Parathyroid adenoma (tissue), 2 donors: ENCODE measurements around the gene AADACL4.

Experiments used
- H2AFZ ChIP-seq: fragments of 300-600 bp; sonication (generic); one replicate; pipeline ENCODE4 v1.7.0; 2017; ENCODE audit warnings: antibody characterized with exemption, mild to moderate bottlenecking
- H3K27ac ChIP-seq: fragments of 300-600 bp; sonication (generic); one replicate; pipeline ENCODE4 v1.7.0; 2017
- H3K27me3 ChIP-seq: fragments of 300-600 bp; sonication (generic); one replicate; pipeline ENCODE4 v1.7.0; 2017; ENCODE audit warnings: low read length; ENCODE audit not compliant: control insufficient read depth, insufficient read depth
- H3K36me3 ChIP-seq: fragments of 300-600 bp; sonication (generic); one replicate; pipeline ENCODE4 v1.7.0; 2017; ENCODE audit warnings: low read length; ENCODE audit not compliant: control insufficient read depth, insufficient read depth
- H3K4me1 ChIP-seq: fragments of 300-600 bp; sonication (generic); one replicate; pipeline ENCODE4 v1.7.0; 2017; ENCODE audit warnings: control low read depth
- H3K4me2 ChIP-seq: fragments of 300-600 bp; sonication (generic); one replicate; pipeline ENCODE4 v1.7.0; 2017; ENCODE audit warnings: low read length
- H3K4me3 ChIP-seq: fragments of 300-600 bp; sonication (generic); one replicate; pipeline ENCODE4 v1.7.0; 2017; ENCODE audit warnings: low read depth, low read length
- H3K79me2 ChIP-seq: fragments of 300-600 bp; sonication (generic); one replicate; pipeline ENCODE4 v1.7.0; 2017; ENCODE audit warnings: control low read depth
- H3K9ac ChIP-seq: fragments of 300-600 bp; sonication (generic); one replicate; pipeline ENCODE4 v1.7.0; 2017; ENCODE audit warnings: mild to moderate bottlenecking
- H3K9me3 ChIP-seq: fragments of 300-600 bp; sonication (generic); one replicate; pipeline ENCODE4 v1.7.0; 2017; ENCODE audit warnings: low read length; ENCODE audit not compliant: control insufficient read depth
- TF ChIP-seq, protein P1 (sequence below): fragments of 300-600 bp; sonication (generic); IDR thresholded peaks from one replicate; pipeline ENCODE4 v1.7.0; 2017; ENCODE audit warnings: antibody characterized with exemption, mild to moderate bottlenecking
- donor health status: primary hyperparathyroidism.

AADACL4 gene

DNA sequence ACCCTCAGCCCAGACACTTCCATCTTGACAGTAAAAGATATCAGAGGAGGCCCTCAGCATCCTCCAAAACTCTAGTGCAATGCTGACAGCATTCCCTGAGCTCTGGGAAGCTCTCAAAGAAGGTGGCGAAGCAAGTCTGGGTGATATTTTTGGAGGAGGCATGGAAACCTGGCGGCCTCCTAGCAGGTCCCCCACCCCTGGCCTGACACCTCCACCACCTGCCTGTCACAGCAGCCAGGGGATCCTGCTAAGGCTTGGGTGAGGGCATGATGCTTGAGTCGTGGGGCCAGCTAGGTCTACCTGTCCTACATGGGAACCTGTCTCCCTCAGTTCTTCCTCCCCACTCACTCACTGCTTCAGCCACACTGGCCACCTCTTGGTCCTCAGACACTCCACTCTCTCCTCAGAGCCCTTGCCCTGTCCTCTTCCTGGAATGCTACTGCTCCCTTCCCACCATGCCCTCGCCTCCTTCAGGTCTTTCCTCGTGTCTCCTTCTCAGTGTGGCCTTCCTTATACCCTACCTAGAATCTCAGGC, 34.3 kb upstream of the AADACL4 start:
- H3K27ac ChIP-seq = no peak overlapping the region

DNA sequence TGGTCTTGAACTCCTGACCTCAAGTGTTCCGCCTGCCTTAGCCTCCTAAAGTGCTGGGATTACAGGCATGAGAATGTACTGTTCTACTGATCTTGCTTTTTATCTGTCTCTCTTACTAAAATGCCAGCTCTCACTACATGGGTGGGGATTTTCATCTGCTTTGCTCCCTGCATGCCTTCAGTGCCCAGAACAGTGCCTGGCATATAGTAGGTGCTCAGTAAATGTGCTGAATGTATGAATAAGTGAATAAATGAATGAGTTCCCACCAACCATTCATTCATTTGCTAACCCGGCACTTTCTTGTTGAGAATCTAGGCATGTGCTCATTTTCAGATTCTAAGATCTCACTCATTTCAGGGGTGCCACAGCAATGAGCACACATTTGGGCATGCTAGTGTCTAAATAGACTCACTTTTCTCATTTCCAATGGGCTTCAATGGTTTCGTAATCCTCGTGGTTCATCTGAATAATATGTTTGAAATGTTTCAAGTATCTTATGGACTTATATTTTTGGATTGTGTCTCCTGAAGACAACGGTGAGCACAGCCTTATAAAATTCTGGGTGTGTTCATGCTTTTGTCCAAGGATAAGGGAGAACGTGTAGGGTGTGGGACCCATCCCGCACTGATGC, 33.5 kb upstream of the AADACL4 start:
- Histone ChIP-seq H3K4me2 (peak overlapping the region; percentile 62), H3K4me1 (no peaks in the 10 kb centered on the region), H2AFZ (no peak overlapping the region), H3K9me3 (no peaks in the 10 kb centered on the region), H3K9ac (no peak overlapping the region), H3K4me3 (peak overlapping the region; percentile 1), H3K79me2 (no peaks in the 10 kb centered on the region), H3K36me3 (no peaks in the 10 kb centered on the region), H3K27me3 (no peaks in the 10 kb centered on the region), H3K27ac (peak overlapping the region; percentile 56)
- TF ChIP-seq, protein P1, sequence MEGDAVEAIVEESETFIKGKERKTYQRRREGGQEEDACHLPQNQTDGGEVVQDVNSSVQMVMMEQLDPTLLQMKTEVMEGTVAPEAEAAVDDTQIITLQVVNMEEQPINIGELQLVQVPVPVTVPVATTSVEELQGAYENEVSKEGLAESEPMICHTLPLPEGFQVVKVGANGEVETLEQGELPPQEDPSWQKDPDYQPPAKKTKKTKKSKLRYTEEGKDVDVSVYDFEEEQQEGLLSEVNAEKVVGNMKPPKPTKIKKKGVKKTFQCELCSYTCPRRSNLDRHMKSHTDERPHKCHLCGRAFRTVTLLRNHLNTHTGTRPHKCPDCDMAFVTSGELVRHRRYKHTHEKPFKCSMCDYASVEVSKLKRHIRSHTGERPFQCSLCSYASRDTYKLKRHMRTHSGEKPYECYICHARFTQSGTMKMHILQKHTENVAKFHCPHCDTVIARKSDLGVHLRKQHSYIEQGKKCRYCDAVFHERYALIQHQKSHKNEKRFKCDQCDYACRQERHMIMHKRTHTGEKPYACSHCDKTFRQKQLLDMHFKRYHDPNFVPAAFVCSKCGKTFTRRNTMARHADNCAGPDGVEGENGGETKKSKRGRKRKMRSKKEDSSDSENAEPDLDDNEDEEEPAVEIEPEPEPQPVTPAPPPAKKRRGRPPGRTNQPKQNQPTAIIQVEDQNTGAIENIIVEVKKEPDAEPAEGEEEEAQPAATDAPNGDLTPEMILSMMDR = no peak

More for the DNA sequence above, 34.3 kb upstream of the AADACL4 start:
- Histone ChIP-seq H3K9ac (no peak overlapping the region), H3K9me3 (no peaks in the 10 kb centered on the region), H3K4me1 (no peaks in the 10 kb centered on the region), H3K4me3 (no peak overlapping the region), H3K36me3 (no peaks in the 10 kb centered on the region), H3K79me2 (no peaks in the 10 kb centered on the region), H3K27me3 (no peaks in the 10 kb centered on the region), H2AFZ (no peak overlapping the region), H3K4me2 (no peak overlapping the region)
- TF ChIP-seq, protein P1 = no peak

DNA sequence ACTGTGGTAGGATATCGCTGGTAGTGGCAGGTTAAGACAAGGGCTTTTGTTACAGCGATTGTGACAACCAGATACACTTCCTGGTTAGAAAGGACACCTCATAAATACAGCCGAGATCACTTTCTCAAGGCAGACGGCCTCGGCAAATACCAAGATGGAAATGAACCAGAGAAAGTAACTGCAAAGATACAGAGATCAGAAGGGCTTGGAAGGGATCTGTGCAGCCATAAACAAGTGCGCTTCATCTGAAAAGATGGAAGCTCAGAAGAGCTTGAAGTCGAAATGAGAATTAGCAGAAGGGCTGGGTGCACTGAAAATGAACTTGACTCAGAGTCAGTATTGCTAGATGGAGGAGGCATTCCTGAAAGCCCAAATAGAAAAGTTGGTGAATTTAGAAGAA, 32.9 kb upstream of the AADACL4 start:
- Histone ChIP-seq H3K27ac (peak overlapping the region; percentile 56), H3K4me1 (no peaks in the 10 kb centered on the region), H3K4me2 (peak overlapping the region; percentile 62), H3K4me3 (peak overlapping the region; percentile 1), H3K27me3 (no peaks in the 10 kb centered on the region), H3K79me2 (no peaks in the 10 kb centered on the region), H3K9me3 (no peaks in the 10 kb centered on the region), H2AFZ (peak overlapping the region; percentile 25), H3K9ac (no peak overlapping the region), H3K36me3 (no peaks in the 10 kb centered on the region)
- TF ChIP-seq, protein P1 = no peak

DNA sequence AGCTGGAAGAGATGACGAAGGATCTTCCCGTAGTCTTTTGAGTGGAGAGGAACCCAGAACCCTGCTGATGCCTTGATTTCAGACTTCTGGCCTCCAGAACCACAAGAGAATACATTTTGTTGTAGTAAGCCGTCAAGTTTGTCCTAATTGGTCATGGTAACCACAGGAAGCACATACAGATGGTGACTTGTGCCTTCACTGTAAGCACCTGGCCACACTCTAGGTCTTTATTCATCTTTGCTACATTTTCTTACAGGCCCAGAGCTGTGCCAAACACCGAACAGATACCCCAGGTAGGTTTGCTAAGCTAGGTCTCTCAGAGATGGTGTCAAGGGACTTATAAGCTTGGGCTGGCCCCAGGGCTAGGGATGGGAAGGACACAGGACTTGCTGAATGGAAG, 30.7 kb upstream of the AADACL4 start:
- Histone ChIP-seq H2AFZ (no peak overlapping the region), H3K4me1 (no peaks in the 10 kb centered on the region), H3K79me2 (no peaks in the 10 kb centered on the region), H3K9me3 (no peaks in the 10 kb centered on the region), H3K9ac (no peak overlapping the region), H3K4me3 (no peak overlapping the region), H3K4me2 (no peak overlapping the region), H3K27ac (no peak overlapping the region), H3K36me3 (no peaks in the 10 kb centered on the region), H3K27me3 (no peaks in the 10 kb centered on the region)
- TF ChIP-seq, protein P1 = no peak
